HL-60/S4 (cell line): Measurements from ENCODE around the gene ARL3.
"Not testable (repeated sequence)": the region's sequence is repeated elsewhere in the genome, so short reads cannot be mapped to it uniquely, and the experiment has no call there.

Experiments
- in situ Hi-C: fragments of 300-500 bp; cut with MboI; formaldehyde crosslinking; loops from 2 replicates; pipeline ENCODE4 v1.14.3; 2022; ENCODE audit warnings: low sequenced_read_pairs

Gene ARL3

GRCh38 chr10:102712089-102712488, 2.1 kb downstream of the ARL3 start:
- in situ Hi-C loops = no loop called here

- in situ Hi-C loops = no loop called here
These were observed 3.6 kb downstream of the ARL3 start for GRCh38 chr10:102710609-102711008.

- in situ Hi-C loops = no loop called here
These were observed 8.7 kb downstream of the ARL3 start for GRCh38 chr10:102705531-102705930.

GRCh38 chr10:102704915-102705314, 9.3 kb downstream of the ARL3 start:
- in situ Hi-C loops = no loop called here

GRCh38 chr10:102702742-102703141, 11.5 kb downstream of the ARL3 start:
- in situ Hi-C loops = no loop called here

GRCh38 chr10:102701796-102702195, 12.4 kb downstream of the ARL3 start:
- in situ Hi-C loops = no loop called here

GRCh38 chr10:102701272-102701671, 12.9 kb downstream of the ARL3 start:
- in situ Hi-C loops = no loop called here

- in situ Hi-C loops = no loop called here
These were observed 15.3 kb downstream of the ARL3 start for GRCh38 chr10:102698894-102699293.

- in situ Hi-C loops = no loop called here
These were observed 17.5 kb downstream of the ARL3 start for GRCh38 chr10:102696736-102697135.

GRCh38 chr10:102695401-102695800, 18.8 kb downstream of the ARL3 start:
- in situ Hi-C loops = not testable (repeated sequence)

GRCh38 chr10:102691285-102692066, 22.7 kb downstream of the ARL3 start:
- in situ Hi-C loops = no loop called here

GRCh38 chr10:102683736-102684135, 30.5 kb downstream of the ARL3 start:
- in situ Hi-C loops = no loop called here

GRCh38 chr10:102682981-102683380, 31.2 kb downstream of the ARL3 start:
- in situ Hi-C loops = no loop called here

GRCh38 chr10:102682416-102682815, 31.8 kb downstream of the ARL3 start:
- in situ Hi-C loops = no loop called here

GRCh38 chr10:102681696-102682095, 32.5 kb downstream of the ARL3 start:
- in situ Hi-C loops = no loop called here

GRCh38 chr10:102679596-102679995, 34.6 kb downstream of the ARL3 start:
- in situ Hi-C loops = no loop called here

- in situ Hi-C loops = no loop called here
These were observed 35.3 kb downstream of the ARL3 start for GRCh38 chr10:102678842-102679289.

GRCh38 chr10:102678068-102678400, 36.2 kb downstream of the ARL3 start:
- in situ Hi-C loops = no loop called here

- in situ Hi-C loops = no loop called here
These were observed 36.7 kb downstream of the ARL3 start for GRCh38 chr10:102677331-102678067.

- in situ Hi-C loops = no loop called here
These were observed 37.5 kb downstream of the ARL3 start for GRCh38 chr10:102676534-102677315.

GRCh38 chr10:102675666-102676533, 38.3 kb downstream of the ARL3 start:
- in situ Hi-C loops = no loop called here
